Measurements from ENCODE around the gene CAPN11.
"Not testable (repeated sequence)": the region's sequence is repeated elsewhere in the genome, so short reads cannot be mapped to it uniquely, and the experiment has no call there.

CAPN11 gene

GRCh38 chr6:44183783-44184182 lies 25.2 kb downstream of the CAPN11 start:
- DNase-seq = no peak

GRCh38 chr6:44185356-44185755 lies 26.7 kb downstream of the CAPN11 start:
- DNase-seq = not testable (repeated sequence)

- no peak for DNase-seq
Observed at GRCh38 chr6:44185953-44186634, 27.5 kb downstream of the CAPN11 start.

- DNase-seq = no peak
Observed at GRCh38 chr6:44186635-44187025, 28.0 kb downstream of the CAPN11 start.

GRCh38 chr6:44188819-44189218 lies 30.2 kb downstream of the CAPN11 start:
- no peak for DNase-seq

GRCh38 chr6:44189257-44189656 lies 30.6 kb downstream of the CAPN11 start:
- no peak for DNase-seq

GRCh38 chr6:44190715-44191114 lies 32.1 kb downstream of the CAPN11 start:
- no peak for DNase-seq

- no peak for DNase-seq
Observed at GRCh38 chr6:44192428-44193041, 33.9 kb downstream of the CAPN11 start.

GRCh38 chr6:44193307-44193910 lies 34.8 kb downstream of the CAPN11 start:
- DNase-seq = no peak

GRCh38 chr6:44194326-44194725 lies 35.7 kb downstream of the CAPN11 start:
- DNase-seq = no peak

- not testable (repeated sequence) for DNase-seq
Observed at GRCh38 chr6:44196351-44196750, 37.7 kb downstream of the CAPN11 start.

GRCh38 chr6:44198684-44199083 lies 40.1 kb downstream of the CAPN11 start:
- no peak for DNase-seq

GRCh38 chr6:44199883-44200282 lies 41.3 kb downstream of the CAPN11 start:
- DNase-seq = no peak

GRCh38 chr6:44201200-44201599 lies 42.6 kb downstream of the CAPN11 start:
- no peak for DNase-seq

- DNase-seq = no peak
Observed at GRCh38 chr6:44201638-44202303, 43.2 kb downstream of the CAPN11 start.

- no peak for DNase-seq
Observed at GRCh38 chr6:44202332-44202971, 43.8 kb downstream of the CAPN11 start.

- DNase-seq = no peak
Observed at GRCh38 chr6:44202972-44203750, 44.5 kb downstream of the CAPN11 start.

GRCh38 chr6:44203955-44204354 lies 45.3 kb downstream of the CAPN11 start:
- no peak for DNase-seq

- DNase-seq = no peak
Observed at GRCh38 chr6:44207966-44208365, 49.3 kb downstream of the CAPN11 start.

GRCh38 chr6:44211284-44211683 lies 52.7 kb downstream of the CAPN11 start:
- no peak for DNase-seq

GRCh38 chr6:44214307-44214706 lies 55.7 kb downstream of the CAPN11 start:
- DNase-seq = no peak

GRCh38 chr6:44216677-44217331 lies 58.2 kb downstream of the CAPN11 start, which contains the start of gene MYMX:
MYMX (plus strand) TSS chr6:44216926; CDS start chr6:44217472, 546 bp downstream.
- DNase-seq = no peak

All from activated CD4-positive, CD25-positive, alpha-beta regulatory T cell treated with anti-CD3 and anti-CD28 coated beads, Interleukin-2, amount 50 U/mL, for 72 hours (primary cell).